Naive thymus-derived CD4-positive, alpha-beta T cell (primary cell): ENCODE data around the gene KRTAP10-3. TPM values are rescaled to one million over a fixed set of nuclear protein-coding genes. Genes with fewer than 3 reads are reported as not detected.
"Not testable (repeated sequence)": the region's sequence is repeated elsewhere in the genome, so short reads cannot be mapped to it uniquely, and the experiment has no call there.

Experiments
- ATAC-seq: fragments of 150-1000 bp; cut with Tn5 transposase; 2 replicates; pipeline ENCODE4 v1.10.0; 2021; ENCODE audit warnings: mild to moderate bottlenecking, moderate library complexity
- CTCF ChIA-PET: fragments of 350-600 bp; sonication (Branson Sonifier 250); formaldehyde crosslinking; loops from one replicate; lab custom pipeline; 2021; ENCODE audit warnings: antibody characterized with exemption; lab: Charles Lee
- POLR2A ChIA-PET: fragments of 350-600 bp; sonication (Branson Sonifier 250); formaldehyde crosslinking; loops from one replicate; lab custom pipeline; 2021; ENCODE audit warnings: antibody characterized with exemption, inconsistent platforms; lab: Charles Lee
- DNase-seq, 9 donors: peaks; one replicate each; pipeline versions ENCODE4 v3.0.0 to v3.0.0-alpha.2; 2020 to 2022; ENCODE audit warnings: mixed read lengths in 1 of 9
- H3K27ac ChIP-seq: one replicate; pipeline ENCODE4 v1.7.0; 2013; ENCODE audit warnings: mild to moderate bottlenecking, low read depth, low read length, moderate library complexity
- H3K27me3 ChIP-seq, 2 donors: one replicate each; pipeline ENCODE4 v1.7.0; 2013; ENCODE audit warnings: low read length in 2 of 2, mild to moderate bottlenecking in 2 of 2, moderate library complexity in 2 of 2; ENCODE audit not compliant: control insufficient read depth in 2 of 2, insufficient read depth in 2 of 2
- H3K36me3 ChIP-seq, 3 experiments: 1 replicate in 2 of 3; 2 replicates in 1 of 3; pipeline ENCODE4 v1.7.0; 2013; ENCODE audit warnings: low read length in 3 of 3, mild to moderate bottlenecking in 3 of 3, moderate library complexity in 1 of 3; ENCODE audit not compliant: insufficient read depth in 3 of 3, control insufficient read depth in 2 of 3
- H3K4me1 ChIP-seq, 2 donors: one replicate each; pipeline ENCODE4 v1.7.0; 2013; ENCODE audit warnings: low read length in 2 of 2, mild to moderate bottlenecking in 2 of 2, moderate library complexity in 1 of 2; ENCODE audit not compliant: control insufficient read depth in 2 of 2, insufficient read depth in 2 of 2
- H3K4me3 ChIP-seq: 2 replicates; pipeline ENCODE4 v1.7.0; 2013; ENCODE audit warnings: mild to moderate bottlenecking, low read length
- H3K9me3 ChIP-seq, 3 experiments: 1 replicate in 2 of 3; 2 replicates in 1 of 3; pipeline ENCODE4 v1.7.0; 2013; ENCODE audit warnings: low read length in 3 of 3; ENCODE audit not compliant: control insufficient read depth in 2 of 3
- H3K27ac Mint-ChIP-seq, 9 donors: one replicate each; pipeline ENCODE4 v1.8.0; 2020 to 2022; ENCODE audit warnings: mixed read lengths in 9 of 9, mild to moderate bottlenecking in 8 of 9, moderate library complexity in 5 of 9, inconsistent platforms in 2 of 9
- H3K27me3 Mint-ChIP-seq, 5 donors: one replicate each; pipeline ENCODE4 v1.8.0; 2021 to 2022; ENCODE audit warnings: mixed read lengths in 5 of 5, mild to moderate bottlenecking in 1 of 5
- H3K36me3 Mint-ChIP-seq, 5 donors: one replicate each; pipeline ENCODE4 v1.8.0; 2020 to 2022; ENCODE audit warnings: mixed read lengths in 5 of 5, mild to moderate bottlenecking in 3 of 5, inconsistent platforms in 1 of 5
- H3K4me1 Mint-ChIP-seq, 7 donors: one replicate each; pipeline ENCODE4 v1.8.0; 2020 to 2022; ENCODE audit warnings: mixed read lengths in 7 of 7, mild to moderate bottlenecking in 3 of 7, inconsistent platforms in 1 of 7
- H3K4me3 Mint-ChIP-seq, 10 donors: one replicate each; pipeline ENCODE4 v1.8.0; 2020 to 2022; ENCODE audit warnings: mild to moderate bottlenecking in 10 of 10, mixed read lengths in 10 of 10, moderate library complexity in 6 of 10, inconsistent platforms in 2 of 10
- H3K9me3 Mint-ChIP-seq, 11 donors: one replicate each; pipeline ENCODE4 v1.8.0; 2020 to 2022; ENCODE audit warnings: mixed read lengths in 11 of 11, mild to moderate bottlenecking in 4 of 11, inconsistent platforms in 1 of 11, moderate library complexity in 1 of 11
- intact Hi-C, 2 donors: fragments of 100-400 bp; cut with micrococcal nuclease; formaldehyde crosslinking; loops; one replicate each; pipeline ENCODE4 v1.15.1; 2023
- polyA plus RNA-seq, 2 donors: library from polyadenylated mRNA; unstranded; fragments of 300-500 nt; fragmentation: Illumina TruSeq; gene quantifications; one replicate each; pipeline ENCODE4 v1.2.3, GENCODE V29; 2021
- total RNA-seq, 6 experiments: library from RNA in 5 of 6; stranded (reverse) in 5 of 6; gene quantifications; 1 replicate in 5 of 6; 2 replicates in 1 of 6; pipeline ENCODE4 v1.2.3 and lab custom pipeline; 2021 to 2026

KRTAP10-3 gene
- total and polyA plus RNA-seq, 7 experiments from 2014 or later: not detected

- H3K27me3 ChIP-seq: no peaks in the 10 kb centered on the region
- peak overlapping the region in 1 of 9 donors; percentile 39 for H3K27ac Mint-ChIP-seq
- no peak for DNase-seq
- H3K27me3 Mint-ChIP-seq: peaks cover 0 to 24% (median 2%) of the 10 kb centered on the region in 5 donors
- ChIA-PET CTCF (no interaction called here), POLR2A (interaction anchor here (1.4 kb wide), 1 partner anchor 64 kb away, joined by 5 read pairs; the partner anchor contains the start of gene KRTAP12-3)
- H3K4me3 ChIP-seq: no peak overlapping the region
- peaks cover 0 to 6% (median 2%) of the 10 kb centered on the region in 7 donors for H3K4me1 Mint-ChIP-seq
- H3K4me3 Mint-ChIP-seq: no peak overlapping the region
- H3K36me3 ChIP-seq: no peaks in the 10 kb centered on the region
- H3K9me3 ChIP-seq: no peaks in the 10 kb centered on the region
- H3K9me3 Mint-ChIP-seq: peaks cover 2 to 12% (median 5%) of the 10 kb centered on the region in 11 donors
- no peak for ATAC-seq
- intact Hi-C loops: no loop called here
- H3K4me1 ChIP-seq: no peaks in the 10 kb centered on the region
- no peak overlapping the region for H3K27ac ChIP-seq
- peaks cover 0 to 7% (median 0%) of the 10 kb centered on the region in 5 donors for H3K36me3 Mint-ChIP-seq
Observed at GRCh38 chr21:44594406-44594916, 35.9 kb upstream of the KRTAP10-3 start.

- no peaks in the 10 kb centered on the region for H3K36me3 ChIP-seq
- H3K36me3 Mint-ChIP-seq: peaks cover 0 to 6% (median 0%) of the 10 kb centered on the region in 5 donors
- H3K27ac ChIP-seq: no peak overlapping the region
- H3K4me3 Mint-ChIP-seq: no peak overlapping the region
- no peak for ATAC-seq
- peaks cover 0 to 25% (median 4%) of the 10 kb centered on the region in 5 donors for H3K27me3 Mint-ChIP-seq
- H3K9me3 Mint-ChIP-seq: peaks cover 2 to 9% (median 4%) of the 10 kb centered on the region in 11 donors
- intact Hi-C loops: no loop called here
- no peaks in the 10 kb centered on the region for H3K4me1 ChIP-seq
- H3K27ac Mint-ChIP-seq: peak overlapping the region in 2 of 9 donors; percentile 9 to 70
- ChIA-PET CTCF (no interaction called here), POLR2A (no interaction called here)
- no peaks in the 10 kb centered on the region for H3K27me3 ChIP-seq
- DNase-seq: no peak
- no peaks in the 10 kb centered on the region for H3K9me3 ChIP-seq
- H3K4me1 Mint-ChIP-seq: peaks cover 0 to 6% (median 2%) of the 10 kb centered on the region in 7 donors
- H3K4me3 ChIP-seq: no peak overlapping the region
Observed at GRCh38 chr21:44593598-44594405, 35.2 kb upstream of the KRTAP10-3 start.

GRCh38 chr21:44592446-44593311 is 34.1 kb upstream of the KRTAP10-3 start, which contains the start of gene KRTAP10-6:
Gene KRTAP10-6 (minus strand): TSS chr21:44592505. CDS start chr21:44592484, 21 bp downstream.
- Histone ChIP-seq H3K27ac (no peak within 1 kb of the TSS), H3K4me3 (no peak within 1 kb of the TSS), H3K4me1 (no peaks in the 10 kb centered on the region), H3K27me3 (no peaks in the 10 kb centered on the region), H3K36me3 (no peaks in the 10 kb centered on the region), H3K9me3 (no peaks in the 10 kb centered on the region)
- CTCF ChIA-PET: no interaction called here
- POLR2A ChIA-PET: interaction anchor here (1.1 kb wide), 1 partner anchor 65 kb away, joined by 3 read pairs; the partner anchor contains the start of gene KRTAP12-3
- Mint-ChIP-seq H3K36me3 (no peaks in the 10 kb centered on the region), H3K27ac (peak within 1 kb of the TSS in 1 of 9 donors; percentile 70), H3K27me3 (peaks cover 0 to 17% (median 5%) of the 10 kb centered on the region in 5 donors), H3K9me3 (no peaks in the 10 kb centered on the region), H3K4me1 (peaks cover 0 to 6% (median 2%) of the 10 kb centered on the region in 7 donors), H3K4me3 (peak within 1 kb of the TSS in 1 of 10 donors; percentile 12)
- ATAC-seq (no peak), DNase-seq (no peak)
- intact Hi-C loops: loop anchor here in 1 of 2 donors (1.0 kb wide), 1 partner anchor 19 kb away; the partner anchor contains the start of gene KRTAP10-4

- H3K4me3 Mint-ChIP-seq, CTCF ChIA-PET, H3K27ac ChIP-seq, H3K27me3 ChIP-seq, DNase-seq, ATAC-seq, H3K36me3 ChIP-seq, H3K9me3 Mint-ChIP-seq, H3K4me1 ChIP-seq, H3K9me3 ChIP-seq, H3K4me1 Mint-ChIP-seq, H3K4me3 ChIP-seq, H3K36me3 Mint-ChIP-seq, H3K27ac Mint-ChIP-seq: not testable (repeated sequence)
- POLR2A ChIA-PET: interaction anchor here (1.1 kb wide), 1 partner anchor 66 kb away, joined by 3 read pairs; the partner anchor contains the start of gene KRTAP12-3
- intact Hi-C loops: loop anchor here (1.0 to 2.0 kb wide), 2 partner anchors 18 to 47 kb away; partner anchors contain the start of gene KRTAP10-4 (in 1 of the 2)
- peaks cover 0 to 25% (median 9%) of the 10 kb centered on the region in 5 donors for H3K27me3 Mint-ChIP-seq
Observed at GRCh38 chr21:44591801-44592130, 33.2 kb upstream of the KRTAP10-3 start.

- H3K4me3 Mint-ChIP-seq, H3K36me3 ChIP-seq, H3K9me3 Mint-ChIP-seq, H3K27me3 ChIP-seq, H3K4me1 Mint-ChIP-seq, H3K9me3 ChIP-seq, H3K4me1 ChIP-seq, H3K36me3 Mint-ChIP-seq, H3K27ac ChIP-seq, POLR2A ChIA-PET, H3K4me3 ChIP-seq, DNase-seq, CTCF ChIA-PET, ATAC-seq: not testable (repeated sequence)
- Mint-ChIP-seq H3K27ac (peak overlapping the region in 1 of 9 donors; percentile 78), H3K27me3 (peaks cover 0 to 29% (median 15%) of the 10 kb centered on the region in 5 donors)
- intact Hi-C loops: loop anchor here in 1 of 2 donors (2.0 kb wide), 1 partner anchor 48 kb away; no protein-coding TSS in a partner anchor
Observed at GRCh38 chr21:44590897-44591800, 32.6 kb upstream of the KRTAP10-3 start.
